ENCODE results near the gene OVCH2.
"Not testable (repeated sequence)": the region's sequence is repeated elsewhere in the genome, so short reads cannot be mapped to it uniquely, and the experiment has no call there.

Gene OVCH2

GRCh38 chr11:7672960-7673723 is 33.1 kb downstream of the OVCH2 start, which contains the start of gene CYB5R2:
Gene CYB5R2, minus strand, starts transcription at chr11:7673500. Its CDS starts 675 bp downstream, at chr11:7672825.
- in situ Hi-C loops (cut with MboI; ENCODE audit: low sequenced_read_pairs), result no loop called here

- in situ Hi-C loops (cut with MboI; ENCODE audit: low sequenced_read_pairs), result no loop called here
Observed at GRCh38 chr11:7672276-7672959, 33.9 kb downstream of the OVCH2 start.

GRCh38 chr11:7671347-7672215 is 34.7 kb downstream of the OVCH2 start:
- in situ Hi-C loops (cut with MboI; ENCODE audit: low sequenced_read_pairs), result no loop called here

GRCh38 chr11:7670641-7671040 is 35.6 kb downstream of the OVCH2 start:
- in situ Hi-C loops (cut with MboI; ENCODE audit: low sequenced_read_pairs), result no loop called here

- in situ Hi-C loops (cut with MboI; ENCODE audit: low sequenced_read_pairs), result no loop called here
Observed at GRCh38 chr11:7668911-7669310, 37.4 kb downstream of the OVCH2 start.

GRCh38 chr11:7668464-7668863 is 37.8 kb downstream of the OVCH2 start:
- in situ Hi-C loops (cut with MboI; ENCODE audit: low sequenced_read_pairs), result no loop called here

- in situ Hi-C loops (cut with MboI; ENCODE audit: low sequenced_read_pairs), result no loop called here
Observed at GRCh38 chr11:7667460-7667859, 38.8 kb downstream of the OVCH2 start.

- in situ Hi-C loops (cut with MboI; ENCODE audit: low sequenced_read_pairs), result no loop called here
Observed at GRCh38 chr11:7666292-7666866, 39.9 kb downstream of the OVCH2 start.

GRCh38 chr11:7665473-7666291 is 40.6 kb downstream of the OVCH2 start:
- in situ Hi-C loops (cut with MboI; ENCODE audit: low sequenced_read_pairs), result no loop called here

- in situ Hi-C loops (cut with MboI; ENCODE audit: low sequenced_read_pairs), result no loop called here
Observed at GRCh38 chr11:7664867-7665266, 41.4 kb downstream of the OVCH2 start.

- in situ Hi-C loops (cut with MboI; ENCODE audit: low sequenced_read_pairs), result not testable (repeated sequence)
Observed at GRCh38 chr11:7663531-7663930, 42.7 kb downstream of the OVCH2 start.

- in situ Hi-C loops (cut with MboI; ENCODE audit: low sequenced_read_pairs), result no loop called here
Observed at GRCh38 chr11:7657306-7658025, 48.8 kb downstream of the OVCH2 start.

GRCh38 chr11:7656704-7657103 is 49.6 kb downstream of the OVCH2 start:
- in situ Hi-C loops (cut with MboI; ENCODE audit: low sequenced_read_pairs), result no loop called here

- in situ Hi-C loops (cut with MboI; ENCODE audit: low sequenced_read_pairs), result no loop called here
Observed at GRCh38 chr11:7655253-7656217, 50.7 kb downstream of the OVCH2 start.

- in situ Hi-C loops (cut with MboI; ENCODE audit: low sequenced_read_pairs), result no loop called here
Observed at GRCh38 chr11:7654195-7654705, 52.0 kb downstream of the OVCH2 start.

GRCh38 chr11:7651700-7652099 is 54.6 kb downstream of the OVCH2 start:
- in situ Hi-C loops (cut with MboI; ENCODE audit: low sequenced_read_pairs), result no loop called here

GRCh38 chr11:7651140-7651551 is 55.1 kb downstream of the OVCH2 start:
- in situ Hi-C loops (cut with MboI; ENCODE audit: low sequenced_read_pairs), result no loop called here

- in situ Hi-C loops (cut with MboI; ENCODE audit: low sequenced_read_pairs), result no loop called here
Observed at GRCh38 chr11:7648264-7648663, 58.0 kb downstream of the OVCH2 start.
